Measurements from ENCODE around the gene SEMA3A.

The SEMA3A gene

DNA sequence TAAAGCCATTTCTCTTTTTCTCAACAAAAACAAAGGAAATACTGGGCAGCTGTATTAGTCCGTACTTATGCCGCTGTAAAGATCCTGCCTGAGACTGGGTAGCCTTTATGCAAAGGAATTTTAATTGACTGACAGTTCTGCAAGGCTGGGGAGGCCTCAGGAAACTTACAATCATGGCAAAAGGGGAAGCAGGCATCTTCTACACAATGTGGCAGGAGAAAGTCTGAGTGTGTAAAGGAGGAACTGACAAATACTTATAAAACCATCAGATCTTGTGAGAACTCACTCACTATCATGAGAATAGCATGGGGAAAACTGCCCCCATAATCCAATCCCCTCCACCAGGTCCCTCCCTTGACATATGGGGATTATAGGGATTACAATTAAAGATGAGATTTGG, 264.3 kb downstream of the SEMA3A start:
- no peaks in the 10 kb centered on the region for H3K36me3 ChIP-seq (ENCODE audit: control insufficient read depth, insufficient read depth, low read length)
- H3K4me3 ChIP-seq (ENCODE audit: low read length) = no peak overlapping the region
- no peak overlapping the region for H3K9ac ChIP-seq (ENCODE audit: low read length)
- no peaks in the 10 kb centered on the region for H3K9me3 ChIP-seq (ENCODE audit: control insufficient read depth, low read length)
- no peaks in the 10 kb centered on the region for H3K27me3 ChIP-seq (ENCODE audit: control insufficient read depth, insufficient read depth, low read length)
- H3K4me1 ChIP-seq (ENCODE audit: control insufficient read depth, insufficient read depth, low read length) = no peaks in the 10 kb centered on the region

DNA sequence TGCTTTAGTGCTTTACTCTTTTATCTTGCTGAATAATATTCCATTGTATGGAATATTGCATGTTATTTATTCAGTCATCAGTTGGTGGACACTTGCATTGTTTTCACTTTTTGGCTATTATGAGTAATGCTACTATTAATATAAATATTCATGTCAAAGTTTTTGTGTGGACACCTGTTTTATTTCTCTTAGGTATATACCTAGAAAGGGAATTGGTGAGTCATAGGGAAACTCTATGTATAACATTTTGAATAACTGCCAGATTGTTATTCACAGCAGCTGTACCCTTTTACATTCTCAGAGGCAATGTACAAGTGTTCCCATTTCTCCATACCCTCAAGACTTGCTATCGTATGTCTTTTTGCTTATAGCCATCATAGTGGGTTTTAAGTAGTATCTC, 268.7 kb downstream of the SEMA3A start:
- H3K9ac ChIP-seq (ENCODE audit: low read length) = no peak overlapping the region
- no peaks in the 10 kb centered on the region for H3K9me3 ChIP-seq (ENCODE audit: control insufficient read depth, low read length)
- no peaks in the 10 kb centered on the region for H3K36me3 ChIP-seq (ENCODE audit: control insufficient read depth, insufficient read depth, low read length)

DNA sequence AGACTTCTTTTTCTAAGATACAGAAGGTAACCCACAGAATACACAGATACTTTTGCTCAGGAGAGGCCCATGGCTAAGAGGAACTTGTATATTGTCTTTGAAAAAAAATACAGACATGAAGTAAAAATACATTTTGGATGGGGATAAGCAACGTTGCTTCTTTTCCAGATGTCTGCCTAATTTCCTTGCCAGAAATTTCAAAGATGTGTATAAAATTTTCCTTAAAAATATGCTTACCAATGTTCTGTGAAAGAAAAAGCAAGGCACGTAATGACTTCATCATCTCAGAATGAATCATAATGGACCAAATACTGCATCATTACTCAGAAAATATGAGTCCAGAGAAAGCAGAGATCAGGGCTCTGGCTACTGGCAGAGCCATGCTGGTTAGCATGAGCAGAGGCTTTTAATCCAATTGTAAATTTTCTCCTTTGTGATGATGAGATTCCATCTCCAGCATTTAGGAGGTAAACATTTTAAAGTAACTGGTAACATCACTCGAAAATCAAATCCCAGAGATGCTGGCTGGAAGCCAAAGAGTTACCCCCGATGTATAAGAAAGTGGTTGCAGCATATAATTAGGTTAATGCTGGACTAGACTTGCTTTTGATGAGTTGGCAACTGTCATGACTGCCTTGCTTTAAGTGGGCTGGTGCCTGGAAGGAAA, 272.5 kb downstream of the SEMA3A start:
- H3K4me3 ChIP-seq (ENCODE audit: low read length) = no peak overlapping the region
- no peaks in the 10 kb centered on the region for H3K4me1 ChIP-seq (ENCODE audit: control insufficient read depth, insufficient read depth, low read length)
- H3K9me3 ChIP-seq (ENCODE audit: control insufficient read depth, low read length) = no peaks in the 10 kb centered on the region
- H3K27me3 ChIP-seq (ENCODE audit: control insufficient read depth, insufficient read depth, low read length) = no peaks in the 10 kb centered on the region
- no peaks in the 10 kb centered on the region for H3K36me3 ChIP-seq (ENCODE audit: control insufficient read depth, insufficient read depth, low read length)
- no peak overlapping the region for H3K9ac ChIP-seq (ENCODE audit: low read length)

More for the DNA sequence above, 268.7 kb downstream of the SEMA3A start:
- no peaks in the 10 kb centered on the region for H3K4me1 ChIP-seq (ENCODE audit: control insufficient read depth, insufficient read depth, low read length)
- H3K4me3 ChIP-seq (ENCODE audit: low read length) = no peak overlapping the region
- no peaks in the 10 kb centered on the region for H3K27me3 ChIP-seq (ENCODE audit: control insufficient read depth, insufficient read depth, low read length)

DNA sequence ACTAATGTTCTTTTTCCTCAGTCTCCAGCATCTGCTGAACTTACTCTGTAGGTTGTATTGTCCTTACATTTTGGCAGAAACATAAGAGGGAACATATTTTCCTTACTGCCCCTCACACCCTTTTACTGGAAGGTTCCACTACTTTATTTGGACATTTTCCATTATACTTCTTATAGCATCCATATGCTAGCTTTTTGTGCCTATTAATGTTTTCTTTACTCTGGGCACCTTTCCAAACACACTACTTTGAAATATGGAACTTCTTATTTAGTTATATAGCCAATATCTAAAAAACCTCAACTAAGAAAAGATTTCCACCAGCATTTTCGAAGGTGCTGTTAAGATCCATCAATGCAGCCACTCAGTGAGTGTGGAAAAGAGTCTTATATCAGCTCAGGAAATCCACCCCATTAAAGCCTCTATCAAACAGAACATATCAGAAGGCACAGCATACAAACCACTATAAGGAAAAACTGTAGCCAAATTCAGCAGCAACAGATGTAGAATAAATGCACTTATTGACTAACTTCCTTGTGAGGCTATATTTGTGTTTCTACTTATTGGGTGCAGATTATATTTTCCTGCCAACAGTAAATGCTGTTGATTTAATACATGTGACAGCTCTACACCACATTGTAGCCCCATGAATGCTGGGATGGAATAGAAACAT, 273.2 kb downstream of the SEMA3A start:
- Histone ChIP-seq H3K4me1 (ENCODE audit: control insufficient read depth, insufficient read depth, low read length) (no peaks in the 10 kb centered on the region), H3K27me3 (ENCODE audit: control insufficient read depth, insufficient read depth, low read length) (no peaks in the 10 kb centered on the region), H3K4me3 (ENCODE audit: low read length) (no peak overlapping the region)

DNA sequence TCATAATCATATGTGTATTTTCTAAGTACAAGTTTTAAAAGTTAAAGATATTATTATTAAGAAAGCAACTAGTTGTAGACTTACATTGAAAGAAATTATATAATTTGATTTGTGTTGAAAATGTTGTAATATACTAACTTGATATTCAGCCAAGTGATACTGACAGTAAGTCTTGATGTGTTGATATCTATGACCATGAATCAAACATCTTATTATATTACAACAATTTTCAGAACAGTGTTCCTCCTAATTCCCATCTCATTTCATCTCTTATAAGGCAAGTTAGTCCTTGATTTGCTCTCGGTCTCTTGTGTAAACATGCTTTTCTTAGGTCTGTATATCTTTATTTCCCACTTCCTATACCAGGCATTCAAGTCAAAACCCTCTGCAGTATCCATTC, 276.4 kb downstream of the SEMA3A start:
- H3K27me3 ChIP-seq (ENCODE audit: control insufficient read depth, insufficient read depth, low read length) = no peaks in the 10 kb centered on the region
- H3K36me3 ChIP-seq (ENCODE audit: control insufficient read depth, insufficient read depth, low read length) = no peaks in the 10 kb centered on the region
- H3K4me1 ChIP-seq (ENCODE audit: control insufficient read depth, insufficient read depth, low read length) = no peaks in the 10 kb centered on the region
- no peaks in the 10 kb centered on the region for H3K9me3 ChIP-seq (ENCODE audit: control insufficient read depth, low read length)
- no peak overlapping the region for H3K4me3 ChIP-seq (ENCODE audit: low read length)
- H3K9ac ChIP-seq (ENCODE audit: low read length) = no peak overlapping the region

More for the DNA sequence above, 273.2 kb downstream of the SEMA3A start:
- no peaks in the 10 kb centered on the region for H3K36me3 ChIP-seq (ENCODE audit: control insufficient read depth, insufficient read depth, low read length)
- no peaks in the 10 kb centered on the region for H3K9me3 ChIP-seq (ENCODE audit: control insufficient read depth, low read length)
- H3K9ac ChIP-seq (ENCODE audit: low read length) = no peak overlapping the region

DNA sequence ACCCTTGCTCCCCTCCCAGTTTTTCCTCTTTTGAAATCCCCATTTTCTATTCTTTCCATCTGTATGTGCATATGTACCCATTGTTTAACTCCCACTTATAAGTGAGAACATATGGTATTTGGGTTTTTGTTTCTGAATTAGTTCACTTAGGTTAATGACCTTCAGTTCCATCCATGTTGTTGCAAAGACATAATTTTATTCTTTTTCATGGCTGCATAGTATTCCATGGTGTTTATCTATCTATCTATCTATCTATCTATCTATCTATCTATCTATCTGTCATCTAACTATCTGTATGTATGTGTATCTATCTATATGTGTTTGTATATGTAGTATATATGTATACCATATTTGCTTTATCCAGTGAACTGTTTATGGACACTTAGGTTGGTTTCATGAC, 281.4 kb downstream of the SEMA3A start:
- Histone ChIP-seq H3K27me3 (ENCODE audit: control insufficient read depth, insufficient read depth, low read length) (no peaks in the 10 kb centered on the region), H3K36me3 (ENCODE audit: control insufficient read depth, insufficient read depth, low read length) (no peaks in the 10 kb centered on the region)

DNA sequence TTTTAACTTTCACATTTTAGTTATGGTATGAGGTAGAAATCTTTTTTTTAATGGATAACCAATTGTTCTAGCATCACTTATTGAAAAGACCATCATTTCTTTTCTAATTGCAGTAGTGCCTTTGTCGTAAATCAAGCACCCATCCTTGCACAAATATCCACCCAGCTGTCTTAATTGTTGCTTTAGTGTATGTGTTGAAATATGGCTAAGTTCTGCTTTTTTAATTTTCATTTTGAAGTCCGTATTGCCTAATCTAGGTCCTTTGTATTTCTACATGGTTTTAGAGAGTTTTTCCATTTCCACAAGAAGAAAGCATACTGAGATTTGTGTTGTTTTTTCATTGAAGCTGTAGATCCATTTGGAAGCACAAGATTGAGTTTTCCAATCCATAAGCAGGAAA, 286.1 kb downstream of the SEMA3A start:
- Histone ChIP-seq H3K27me3 (ENCODE audit: control insufficient read depth, insufficient read depth, low read length) (no peaks in the 10 kb centered on the region), H3K4me3 (ENCODE audit: low read length) (no peak overlapping the region), H3K9me3 (ENCODE audit: control insufficient read depth, low read length) (no peaks in the 10 kb centered on the region), H3K36me3 (ENCODE audit: control insufficient read depth, insufficient read depth, low read length) (no peaks in the 10 kb centered on the region), H3K4me1 (ENCODE audit: control insufficient read depth, insufficient read depth, low read length) (no peaks in the 10 kb centered on the region), H3K9ac (ENCODE audit: low read length) (no peak overlapping the region)

More for the DNA sequence above, 281.4 kb downstream of the SEMA3A start:
- no peaks in the 10 kb centered on the region for H3K9me3 ChIP-seq (ENCODE audit: control insufficient read depth, low read length)
- H3K9ac ChIP-seq (ENCODE audit: low read length) = no peak overlapping the region
- no peak overlapping the region for H3K4me3 ChIP-seq (ENCODE audit: low read length)
- H3K4me1 ChIP-seq (ENCODE audit: control insufficient read depth, insufficient read depth, low read length) = no peaks in the 10 kb centered on the region

All from mucosa of stomach (tissue), 1 donor.